Neural cell (in vitro differentiated cells): ENCODE results near the gene COP1.

Experiments
- CTCF ChIP-seq: fragments of 450-650 bp; IDR thresholded peaks from 2 replicates; pipeline ENCODE4 v1.5.1; 2014; ENCODE audit warnings: antibody characterized with exemption, mild to moderate bottlenecking, moderate library complexity; ENCODE audit not compliant: poor library complexity, severe bottlenecking
- EP300 ChIP-seq: fragments of 450-650 bp; conservative IDR thresholded peaks from 2 replicates; pipeline ENCODE4 v1.6.1; 2014; ENCODE audit warnings: antibody characterized with exemption, mild to moderate bottlenecking, moderate library complexity; ENCODE audit not compliant: poor library complexity, severe bottlenecking
- MXI1 ChIP-seq: fragments of 450-650 bp; conservative IDR thresholded peaks from 2 replicates; pipeline ENCODE4 v1.6.1; 2014; ENCODE audit warnings: antibody characterized with exemption, mild to moderate bottlenecking; ENCODE audit not compliant: poor library complexity, severe bottlenecking
- POLR2AphosphoS5 ChIP-seq: IDR thresholded peaks from 2 replicates; pipeline ENCODE4 v1.6.1; 2012
- RAD21 ChIP-seq: fragments of 450-650 bp; conservative IDR thresholded peaks from 2 replicates; pipeline ENCODE4 v1.6.1; 2014; ENCODE audit warnings: antibody characterized with exemption, mild to moderate bottlenecking, moderate library complexity
- REST ChIP-seq: IDR thresholded peaks from 2 replicates; pipeline ENCODE4 v1.6.1; 2012; ENCODE audit warnings: borderline replicate concordance
- TAF1 ChIP-seq: IDR thresholded peaks from 2 replicates; pipeline ENCODE4 v1.6.1; 2012; ENCODE audit warnings: low read depth

GRCh38 chr1:176017722-176018121 is 189.4 kb downstream of the COP1 start:
- TF ChIP-seq REST (no peak), POLR2AphosphoS5 (no peak), CTCF (no peak), RAD21 (no peak), TAF1 (no peak), MXI1 (no peak), EP300 (no peak)
